NCI-H146 (cell line): ENCODE results near the gene CNIH2.
A peak's percentile ranks its signal among the peaks of the same experiment; 100 is the strongest.
"Not testable (repeated sequence)": the region's sequence is repeated elsewhere in the genome, so short reads cannot be mapped to it uniquely, and the experiment has no call there.

Source experiments
- DNase-seq: peaks from one replicate; lab custom pipeline; 2025; lab: John Stamatoyannopoulos, UW

CNIH2 gene

GRCh38 chr11:66259956-66260355, 18.0 kb upstream of the CNIH2 start:
- no peak for DNase-seq

- no peak for DNase-seq
Observed at GRCh38 chr11:66261578-66261977, 16.4 kb upstream of the CNIH2 start.

GRCh38 chr11:66262191-66262590, 15.8 kb upstream of the CNIH2 start:
- no peak for DNase-seq

GRCh38 chr11:66262696-66263095, 15.3 kb upstream of the CNIH2 start:
- no peak for DNase-seq

GRCh38 chr11:66263231-66263630, 14.7 kb upstream of the CNIH2 start:
- DNase-seq, result no peak

- DNase-seq, result no peak
Observed at GRCh38 chr11:66263785-66264184, 14.2 kb upstream of the CNIH2 start.

GRCh38 chr11:66264383-66264782, 13.6 kb upstream of the CNIH2 start:
- DNase-seq, result no peak

- DNase-seq, result no peak
Observed at GRCh38 chr11:66264914-66265313, 13.1 kb upstream of the CNIH2 start.

GRCh38 chr11:66265531-66266377, 12.2 kb upstream of the CNIH2 start:
- DNase-seq, result no peak

GRCh38 chr11:66266378-66267038, 11.5 kb upstream of the CNIH2 start:
- DNase-seq, result no peak

- no peak for DNase-seq
Observed at GRCh38 chr11:66267039-66267378, 11.0 kb upstream of the CNIH2 start.

GRCh38 chr11:66267379-66268243, 10.4 kb upstream of the CNIH2 start:
- peak; percentile 81 for DNase-seq

GRCh38 chr11:66268244-66268951, 9.6 kb upstream of the CNIH2 start, which contains the start of gene RAB1B:
TSS of gene RAB1B (plus strand) at chr11:66268639. CDS start at chr11:66268680, 41 bp downstream.
- peak; percentile 99 for DNase-seq

- DNase-seq, result peak; percentile 33
Observed at GRCh38 chr11:66268952-66269905, 8.7 kb upstream of the CNIH2 start.

- no peak for DNase-seq
Observed at GRCh38 chr11:66271816-66272215, 6.2 kb upstream of the CNIH2 start.

- no peak for DNase-seq
Observed at GRCh38 chr11:66272596-66272995, 5.4 kb upstream of the CNIH2 start.

- DNase-seq, result no peak
Observed at GRCh38 chr11:66274219-66274618, 3.8 kb upstream of the CNIH2 start.

GRCh38 chr11:66275396-66275795, 2.6 kb upstream of the CNIH2 start:
- DNase-seq, result no peak

GRCh38 chr11:66275984-66276612, 1.9 kb upstream of the CNIH2 start:
- no peak for DNase-seq

GRCh38 chr11:66276619-66277018, 1.4 kb upstream of the CNIH2 start:
- not testable (repeated sequence) for DNase-seq
